Measurements from ENCODE around the gene IFIT1. TPM values are rescaled to one million over a fixed set of nuclear protein-coding genes. Genes with fewer than 3 reads are reported as not detected.

Gene IFIT1
- total and polyA plus RNA-seq, 8 donors = 0.29 to 12.1 (median 4.3) TPM

DNA sequence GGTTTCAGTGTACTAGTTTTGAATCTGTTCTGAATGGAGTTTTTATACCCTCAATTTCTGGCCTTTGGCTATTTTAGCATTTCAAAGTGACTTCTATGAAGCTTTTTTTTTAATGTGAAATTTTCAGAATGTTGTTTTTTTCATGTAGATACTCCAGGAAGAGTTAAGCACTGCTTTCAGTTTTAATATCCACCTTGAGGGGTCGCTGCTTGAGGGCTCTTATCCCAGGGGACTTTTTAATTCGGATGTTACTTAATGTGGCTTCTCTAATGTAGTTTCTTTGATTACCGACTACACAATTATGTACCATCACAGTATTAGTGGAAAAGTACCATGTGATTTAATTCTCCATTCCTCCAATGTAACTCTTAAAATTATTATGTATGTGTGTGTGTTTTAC is 27.1 kb downstream of the IFIT1 start:
- Histone ChIP-seq H3K9me3 (no peaks in the 10 kb centered on the region), H3K4me1 (peaks cover 6 to 53% (median 28%) of the 10 kb centered on the region in 4 donors), H3K4me3 (no peak overlapping the region), H3K36me3 (peaks cover 0 to 29% (median 27%) of the 10 kb centered on the region in 4 donors), H3K27me3 (no peaks in the 10 kb centered on the region), H3K27ac (peak overlapping the region in 1 of 5 donors; percentile 43)
- intact Hi-C loops (cut with DNase I; ENCODE audit: low total_unique reads) = no loop called here
- peak in 1 of 2 donors; percentile 45 for DNase-seq
- 49 to 59% (median 56%) methylated on average over 3 of the region's 3 CpGs for WGBS, 5 donors
- TF ChIP-seq EP300 (IDR thresholded peaks at IDR 0.05) (no peak), CTCF (IDR thresholded peaks at IDR 0.05) (peak in 1 of 7 experiments; percentile 32), POLR2AphosphoS5 (IDR thresholded peaks at IDR 0.05) (no peak), POLR2A (IDR thresholded peaks at IDR 0.05) (no peak)

DNA sequence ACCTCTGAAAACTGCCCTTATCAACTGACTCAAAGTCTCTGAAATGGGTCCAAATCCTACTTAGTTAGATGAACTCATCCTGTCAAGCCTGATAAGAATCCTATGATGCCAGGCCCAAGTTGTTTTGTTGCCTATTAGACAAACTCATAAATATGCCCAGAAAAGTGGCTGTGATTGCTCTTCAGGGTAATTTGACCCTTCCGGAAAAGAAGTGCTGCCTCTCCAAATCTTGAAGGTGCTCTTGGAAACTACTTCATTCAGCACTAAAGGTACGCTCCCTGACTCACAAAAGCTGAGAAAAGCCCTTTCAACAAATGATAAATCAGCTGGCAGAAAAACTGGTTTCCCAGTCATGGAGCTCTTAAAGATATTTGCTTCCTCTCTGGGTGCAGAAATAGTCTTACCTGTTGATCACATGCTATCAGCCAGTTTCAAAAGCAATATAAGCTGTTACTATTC is 28.6 kb downstream of the IFIT1 start:
- WGBS, 5 donors = 61 to 88% (median 72%) methylated on average over 2 of the region's 2 CpGs
- peak in 1 of 2 donors; percentile 68 for DNase-seq
- Histone ChIP-seq H3K27ac (no peak overlapping the region), H3K9me3 (no peaks in the 10 kb centered on the region), H3K36me3 (peaks cover 0 to 29% (median 27%) of the 10 kb centered on the region in 4 donors), H3K4me3 (no peak overlapping the region), H3K4me1 (peaks cover 5 to 47% (median 22%) of the 10 kb centered on the region in 4 donors), H3K27me3 (no peaks in the 10 kb centered on the region)
- intact Hi-C loops (cut with DNase I; ENCODE audit: low total_unique reads) = no loop called here
- no peak for TF ChIP-seq CTCF (IDR thresholded peaks at IDR 0.05)
- no peak for TF ChIP-seq POLR2A (IDR thresholded peaks at IDR 0.05)
- no peak for TF ChIP-seq EP300 (IDR thresholded peaks at IDR 0.05)
- TF ChIP-seq POLR2AphosphoS5 (IDR thresholded peaks at IDR 0.05) = no peak

- H3K27me3 ChIP-seq = no peaks in the 10 kb centered on the region
- peak in 1 of 2 donors; percentile 32 for DNase-seq
- intact Hi-C loops (cut with DNase I; ENCODE audit: low total_unique reads) = loop anchor here (5.0 kb wide), 1 partner anchor 137 kb away; no protein-coding TSS in a partner anchor
- H3K4me1 ChIP-seq = peaks cover 0 to 11% (median 0%) of the 10 kb centered on the region in 4 donors
- H3K36me3 ChIP-seq = peaks cover 0 to 16% (median 13%) of the 10 kb centered on the region in 4 donors
- no peak overlapping the region for H3K27ac ChIP-seq
- WGBS, 5 donors = 43 to 65% (median 56%) methylated on average over 5 of the region's 5 CpGs
- no peak overlapping the region for H3K4me3 ChIP-seq
- H3K9me3 ChIP-seq = no peaks in the 10 kb centered on the region
- no peak for TF ChIP-seq CTCF (IDR thresholded peaks at IDR 0.05)
- no peak for TF ChIP-seq POLR2A (IDR thresholded peaks at IDR 0.05)
- TF ChIP-seq EP300 (IDR thresholded peaks at IDR 0.05) = no peak
- TF ChIP-seq POLR2AphosphoS5 (IDR thresholded peaks at IDR 0.05) = no peak
Observed at GRCh38 chr10:89425000-89425399, 32.6 kb downstream of the IFIT1 start.

DNA sequence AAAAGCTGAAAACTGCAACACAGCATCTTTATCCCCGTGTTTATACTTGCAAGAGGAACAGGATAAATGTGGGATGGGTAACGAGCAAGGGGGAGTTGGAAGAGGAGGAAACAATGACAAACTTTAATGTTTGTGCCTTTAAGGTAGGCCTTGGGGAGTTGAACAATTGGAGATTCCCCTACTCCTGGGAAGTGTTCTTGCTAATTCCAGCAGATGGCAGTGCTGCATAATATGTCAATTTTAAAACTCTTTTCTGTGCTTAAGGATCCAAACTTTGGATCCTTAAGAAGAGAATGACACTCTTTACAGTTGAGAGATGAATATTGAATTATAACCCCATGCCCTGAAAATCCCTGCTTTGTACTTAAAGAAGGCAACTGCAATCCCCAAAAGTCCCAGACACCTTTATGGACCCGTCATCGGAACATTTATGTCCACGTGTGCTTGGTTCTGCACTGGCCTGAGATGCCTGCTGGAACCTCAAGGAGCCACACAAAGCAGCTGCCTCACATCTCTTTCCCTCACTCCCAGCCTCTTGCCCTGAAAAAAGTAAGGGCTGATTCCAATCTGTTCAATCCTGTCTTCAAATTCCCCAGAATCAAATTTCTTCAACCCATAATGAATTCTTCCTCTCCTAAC is 33.9 kb downstream of the IFIT1 start:
- no peak overlapping the region for H3K27ac ChIP-seq
- peak in 1 of 2 donors; percentile 81 for DNase-seq
- WGBS, 5 donors = 53 to 57% (median 55%) methylated on average over 5 of the region's 5 CpGs

More for the DNA sequence above, 33.9 kb downstream of the IFIT1 start:
- intact Hi-C loops (cut with DNase I; ENCODE audit: low total_unique reads) = loop anchor here (5.0 kb wide), 1 partner anchor 136 kb away; no protein-coding TSS in a partner anchor
- H3K4me1 ChIP-seq = no peaks in the 10 kb centered on the region
- no peaks in the 10 kb centered on the region for H3K9me3 ChIP-seq
- peaks cover 0 to 7% (median 5%) of the 10 kb centered on the region in 4 donors for H3K36me3 ChIP-seq
- no peaks in the 10 kb centered on the region for H3K27me3 ChIP-seq
- H3K4me3 ChIP-seq = no peak overlapping the region
- TF ChIP-seq POLR2AphosphoS5 (IDR thresholded peaks at IDR 0.05) (no peak), CTCF (IDR thresholded peaks at IDR 0.05) (peak in 5 of 7 experiments; percentile 77 to 83 (median 82)), POLR2A (IDR thresholded peaks at IDR 0.05) (no peak), EP300 (IDR thresholded peaks at IDR 0.05) (no peak)

All from stomach (tissue), 9 donors.